ENCODE data around the gene AGMO. TPM values are rescaled to one million over a fixed set of nuclear protein-coding genes. Genes with fewer than 3 reads are reported as not detected.

Gene AGMO
- total and polyA plus RNA-seq, 2 donors (not counting 1 experiment from before 2014, with no cell fraction given) = not detected

DNA sequence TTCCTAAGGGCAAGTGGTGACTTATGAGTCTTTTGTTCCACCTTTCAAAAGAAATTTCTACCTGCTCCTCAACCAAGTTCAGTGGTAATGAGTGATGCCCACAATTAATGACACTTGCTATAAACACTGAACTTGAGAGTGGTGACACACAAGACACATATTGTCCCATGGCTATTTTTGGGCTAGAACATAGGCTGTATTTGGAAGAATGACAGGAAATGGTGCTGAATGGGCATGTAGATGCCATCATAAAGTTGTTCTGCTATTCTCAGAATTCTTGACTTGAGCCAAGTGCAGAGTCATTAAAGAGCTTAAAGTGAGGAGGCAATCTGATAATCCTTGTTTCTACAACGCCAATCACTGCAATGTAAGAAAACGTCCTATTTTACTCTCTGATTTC lies 313.3 kb downstream of the AGMO start:
- no peaks in the 10 kb centered on the region for H3K4me1 ChIP-seq (ENCODE audit: control insufficient read depth in 2 of 2, insufficient read depth in 2 of 2, low read length in 2 of 2)
- no peaks in the 10 kb centered on the region for H3K27me3 ChIP-seq (replicated peaks in 1 of 4; ENCODE audit: control extremely low read depth in 1 of 4, control insufficient read depth in 3 of 4, insufficient read depth in 4 of 4, low read length in 3 of 4)
- intact Hi-C loops (cut with micrococcal nuclease) = no loop called here
- no peak for DNase-seq
- CTCF ChIA-PET = no interaction called here
- WGBS (ENCODE audit: insufficient coverage) = no CpG with 5 or more reads among the region's 2 CpGs
- H3K27ac Mint-ChIP-seq = no peak overlapping the region
- POLR2A ChIA-PET = no interaction called here
- H3K4me3 Mint-ChIP-seq = no peak overlapping the region
- H3K79me2 ChIP-seq (ENCODE audit: control insufficient read depth, insufficient read depth, low read length) = no peaks in the 10 kb centered on the region
- H3K27me3 Mint-ChIP-seq = no peaks in the 10 kb centered on the region
- no peak overlapping the region for H3K4me3 ChIP-seq (ENCODE audit: control extremely low read depth in 1 of 5, extremely low read depth in 1 of 5, insufficient read depth in 1 of 5, low read depth in 2 of 5, low read length in 4 of 5)
- no peak overlapping the region for H3K4me2 ChIP-seq (replicated peaks; ENCODE audit: low read depth, low read length, poor library complexity, severe bottlenecking)
- H3K9me3 ChIP-seq (ENCODE audit: control extremely low read depth in 1 of 3, control insufficient read depth in 2 of 3, insufficient read depth in 1 of 3, low read length in 2 of 3) = peaks cover 0 to 2% (median 0%) of the 10 kb centered on the region in 3 donors
- TF ChIP-seq EZH2 (IDR thresholded peaks at IDR 0.05; ENCODE audit: borderline replicate concordance, insufficient read depth, low read depth, low read length, poor library complexity, severe bottlenecking) = no peak
- TF ChIP-seq, protein P1, sequence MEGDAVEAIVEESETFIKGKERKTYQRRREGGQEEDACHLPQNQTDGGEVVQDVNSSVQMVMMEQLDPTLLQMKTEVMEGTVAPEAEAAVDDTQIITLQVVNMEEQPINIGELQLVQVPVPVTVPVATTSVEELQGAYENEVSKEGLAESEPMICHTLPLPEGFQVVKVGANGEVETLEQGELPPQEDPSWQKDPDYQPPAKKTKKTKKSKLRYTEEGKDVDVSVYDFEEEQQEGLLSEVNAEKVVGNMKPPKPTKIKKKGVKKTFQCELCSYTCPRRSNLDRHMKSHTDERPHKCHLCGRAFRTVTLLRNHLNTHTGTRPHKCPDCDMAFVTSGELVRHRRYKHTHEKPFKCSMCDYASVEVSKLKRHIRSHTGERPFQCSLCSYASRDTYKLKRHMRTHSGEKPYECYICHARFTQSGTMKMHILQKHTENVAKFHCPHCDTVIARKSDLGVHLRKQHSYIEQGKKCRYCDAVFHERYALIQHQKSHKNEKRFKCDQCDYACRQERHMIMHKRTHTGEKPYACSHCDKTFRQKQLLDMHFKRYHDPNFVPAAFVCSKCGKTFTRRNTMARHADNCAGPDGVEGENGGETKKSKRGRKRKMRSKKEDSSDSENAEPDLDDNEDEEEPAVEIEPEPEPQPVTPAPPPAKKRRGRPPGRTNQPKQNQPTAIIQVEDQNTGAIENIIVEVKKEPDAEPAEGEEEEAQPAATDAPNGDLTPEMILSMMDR (IDR thresholded peaks at IDR 0.05) = no peak
- ATAC-seq (ENCODE audit: low read depth) = no peak
- H3K9ac ChIP-seq (ENCODE audit: low read length) = no peak overlapping the region
- H4K20me1 ChIP-seq (ENCODE audit: control insufficient read depth, insufficient read depth, low read length, poor library complexity, severe bottlenecking) = no peaks in the 10 kb centered on the region
- no peaks in the 10 kb centered on the region for H3K4me1 Mint-ChIP-seq
- no peak overlapping the region for H2AFZ ChIP-seq (ENCODE audit: insufficient read depth, low read depth, low read length, poor library complexity, severe bottlenecking)
- H3K9me3 Mint-ChIP-seq (ENCODE audit: insufficient read depth) = no peaks in the 10 kb centered on the region
- H3K27ac ChIP-seq (ENCODE audit: low read length in 2 of 2) = no peak overlapping the region
- H3K36me3 ChIP-seq (replicated peaks in 1 of 2; ENCODE audit: control extremely low read depth in 1 of 2, control insufficient read depth in 1 of 2, extremely low read depth in 1 of 2, insufficient read depth in 2 of 2, low read length in 1 of 2) = no peaks in the 10 kb centered on the region

DNA sequence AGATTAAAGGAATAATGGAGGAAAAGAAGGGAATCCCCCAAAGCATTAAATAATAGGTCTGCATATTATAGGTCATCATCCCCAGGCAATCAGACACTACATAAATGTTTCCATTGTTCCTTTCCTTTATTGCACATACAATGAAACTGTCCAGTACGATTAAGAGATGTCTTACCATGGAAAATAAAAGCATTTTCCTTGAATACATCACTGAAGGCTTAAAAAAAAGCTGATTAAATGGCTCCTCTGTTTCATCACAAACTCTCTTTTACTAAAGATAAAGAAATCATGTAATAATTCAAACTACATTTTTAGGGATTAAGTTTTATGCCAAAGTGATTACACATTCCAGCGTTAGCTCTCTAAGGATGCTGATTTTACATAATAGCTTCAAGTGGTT lies 316.0 kb downstream of the AGMO start:
- Histone ChIP-seq H3K27me3 (replicated peaks in 1 of 4; ENCODE audit: control extremely low read depth in 1 of 4, control insufficient read depth in 3 of 4, insufficient read depth in 4 of 4, low read length in 3 of 4) (no peaks in the 10 kb centered on the region), H3K4me1 (ENCODE audit: control insufficient read depth in 2 of 2, insufficient read depth in 2 of 2, low read length in 2 of 2) (no peaks in the 10 kb centered on the region)
- no peaks in the 10 kb centered on the region for H3K9me3 Mint-ChIP-seq (ENCODE audit: insufficient read depth)

More for the DNA sequence above, 316.0 kb downstream of the AGMO start:
- Mint-ChIP-seq H3K27me3 (no peaks in the 10 kb centered on the region), H3K4me1 (no peaks in the 10 kb centered on the region), H3K27ac (no peak overlapping the region), H3K4me3 (no peak overlapping the region)
- ATAC-seq (ENCODE audit: low read depth) = no peak
- H3K4me3 ChIP-seq (ENCODE audit: control extremely low read depth in 1 of 5, extremely low read depth in 1 of 5, insufficient read depth in 1 of 5, low read depth in 2 of 5, low read length in 4 of 5) = no peak overlapping the region
- TF ChIP-seq, protein P1 (IDR thresholded peaks at IDR 0.05) = no peak
- no peak for TF ChIP-seq EZH2 (IDR thresholded peaks at IDR 0.05; ENCODE audit: borderline replicate concordance, insufficient read depth, low read depth, low read length, poor library complexity, severe bottlenecking)
- no peak for DNase-seq
- H3K36me3 ChIP-seq (replicated peaks in 1 of 2; ENCODE audit: control extremely low read depth in 1 of 2, control insufficient read depth in 1 of 2, extremely low read depth in 1 of 2, insufficient read depth in 2 of 2, low read length in 1 of 2) = no peaks in the 10 kb centered on the region
- H3K9ac ChIP-seq (ENCODE audit: low read length) = no peak overlapping the region
- no peaks in the 10 kb centered on the region for H4K20me1 ChIP-seq (ENCODE audit: control insufficient read depth, insufficient read depth, low read length, poor library complexity, severe bottlenecking)
- no peak overlapping the region for H2AFZ ChIP-seq (ENCODE audit: insufficient read depth, low read depth, low read length, poor library complexity, severe bottlenecking)
- intact Hi-C loops (cut with micrococcal nuclease) = no loop called here
- CTCF ChIA-PET = no interaction called here
- H3K4me2 ChIP-seq (replicated peaks; ENCODE audit: low read depth, low read length, poor library complexity, severe bottlenecking) = no peak overlapping the region
- POLR2A ChIA-PET = no interaction called here
- WGBS (ENCODE audit: insufficient coverage) = 100% methylated on average over 1 of the region's 2 CpGs
- no peaks in the 10 kb centered on the region for H3K9me3 ChIP-seq (ENCODE audit: control extremely low read depth in 1 of 3, control insufficient read depth in 2 of 3, insufficient read depth in 1 of 3, low read length in 2 of 3)
- no peaks in the 10 kb centered on the region for H3K79me2 ChIP-seq (ENCODE audit: control insufficient read depth, insufficient read depth, low read length)
- no peak overlapping the region for H3K27ac ChIP-seq (ENCODE audit: low read length in 2 of 2)

Data from B cell (primary cell).